HG02678 (cell line): Measurements from ENCODE around the gene BTNL2.
"Not testable (repeated sequence)": the region's sequence is repeated elsewhere in the genome, so short reads cannot be mapped to it uniquely, and the experiment has no call there.

ENCODE experiments used
- ATAC-seq: cut with Tn5 transposase; IDR thresholded peaks from one replicate; pipeline ENCODE4 v1.9.1; 2021; ENCODE audit warnings: mild to moderate bottlenecking, moderate library complexity; ENCODE audit not compliant: unreplicated experiment

BTNL2 gene

DNA sequence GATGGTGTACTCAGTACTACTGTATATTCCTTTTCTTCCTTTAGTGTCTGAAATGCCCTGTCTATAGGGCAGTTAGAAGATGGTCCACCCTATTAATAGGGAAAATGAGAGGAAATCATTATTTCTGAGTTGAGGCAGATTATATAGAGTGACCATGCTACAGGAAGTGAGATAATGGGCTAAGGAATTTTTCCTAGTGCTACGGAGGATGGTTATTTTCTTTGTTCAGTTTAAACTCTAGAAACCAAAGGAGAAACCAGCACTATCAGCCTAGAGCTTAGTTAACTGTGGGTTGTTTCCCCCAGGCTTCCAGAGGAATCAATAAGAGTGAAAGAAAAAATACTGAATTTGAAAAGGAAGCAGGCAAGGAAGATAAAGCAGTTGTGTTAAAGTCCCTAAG is 35.8 kb downstream of the BTNL2 start:
- ATAC-seq: no peak

DNA sequence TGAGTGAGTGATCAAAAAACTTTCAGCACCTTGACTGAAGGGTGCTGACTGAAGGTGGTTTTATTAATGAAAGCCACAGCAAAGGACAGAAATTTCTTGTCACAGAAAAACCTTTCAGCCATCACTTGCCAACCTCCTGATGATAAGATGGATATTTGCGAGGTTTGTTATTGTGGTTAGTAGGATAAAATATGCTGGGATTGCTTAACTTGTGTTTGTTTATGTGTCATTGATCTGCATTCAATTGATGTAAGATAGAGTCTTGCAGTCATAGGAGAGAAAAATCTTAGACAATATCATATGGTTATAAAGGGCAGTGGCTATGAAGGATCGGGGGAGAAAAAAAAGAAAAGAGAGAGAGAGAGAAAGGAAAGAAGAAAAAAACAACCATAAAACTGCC is 36.5 kb downstream of the BTNL2 start:
- no peak for ATAC-seq

DNA sequence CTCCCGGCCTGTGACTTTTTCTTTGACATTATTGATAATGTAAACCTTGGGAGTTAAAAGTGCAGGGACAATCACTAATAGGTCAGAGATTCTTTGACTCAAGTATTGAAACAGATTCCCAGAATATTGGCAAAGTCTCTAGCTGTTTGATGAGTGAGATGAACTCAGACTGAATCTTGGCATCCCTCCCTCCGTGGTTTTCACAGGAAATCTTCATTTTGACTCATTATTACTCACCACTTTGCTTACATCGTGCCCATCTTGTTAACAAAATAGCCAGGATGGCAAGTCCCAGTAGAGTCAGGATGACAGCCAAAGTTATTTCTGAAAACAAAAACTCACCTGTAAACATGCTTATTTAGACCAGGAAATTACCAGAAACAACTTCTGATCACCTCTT is 37.3 kb downstream of the BTNL2 start:
- no peak for ATAC-seq

DNA sequence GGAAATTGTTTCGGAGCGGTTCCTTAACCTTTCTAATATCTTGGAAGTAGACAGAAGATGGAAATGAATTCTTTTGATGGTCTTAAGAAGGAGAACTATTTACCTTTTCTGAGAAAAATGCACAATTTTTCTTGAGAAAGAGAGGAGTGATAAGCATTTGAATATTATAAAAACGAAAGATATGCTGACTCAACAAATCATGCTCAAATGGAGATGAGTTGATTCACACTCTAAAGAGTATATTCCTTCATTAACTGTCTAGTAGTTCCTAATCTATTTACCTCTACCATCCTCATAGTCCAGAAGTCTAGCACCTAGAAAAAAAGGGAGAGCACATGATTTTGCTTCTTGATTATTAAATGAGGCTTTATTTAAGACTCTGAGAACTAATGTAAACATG is 39.3 kb downstream of the BTNL2 start:
- no peak for ATAC-seq

DNA sequence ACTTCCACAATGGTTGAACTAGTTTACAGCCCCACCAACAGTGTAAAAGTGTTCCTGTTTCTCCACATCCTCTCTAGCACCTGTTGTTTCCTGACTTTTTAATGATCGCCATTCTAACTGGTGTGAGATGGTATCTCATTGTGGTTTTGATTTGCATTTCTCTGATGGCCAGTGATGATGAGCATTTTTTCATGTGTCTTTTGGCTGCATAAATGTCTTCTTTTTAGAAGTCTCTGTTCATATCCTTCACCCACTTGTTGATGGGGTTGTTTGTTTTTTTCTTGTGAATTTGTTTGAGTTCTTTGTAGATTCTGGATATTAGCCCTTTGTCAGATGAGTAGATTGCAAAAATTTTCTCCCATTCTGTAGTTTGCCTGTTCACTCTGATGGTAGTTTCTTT is 47.8 kb downstream of the BTNL2 start:
- not testable (repeated sequence) for ATAC-seq

DNA sequence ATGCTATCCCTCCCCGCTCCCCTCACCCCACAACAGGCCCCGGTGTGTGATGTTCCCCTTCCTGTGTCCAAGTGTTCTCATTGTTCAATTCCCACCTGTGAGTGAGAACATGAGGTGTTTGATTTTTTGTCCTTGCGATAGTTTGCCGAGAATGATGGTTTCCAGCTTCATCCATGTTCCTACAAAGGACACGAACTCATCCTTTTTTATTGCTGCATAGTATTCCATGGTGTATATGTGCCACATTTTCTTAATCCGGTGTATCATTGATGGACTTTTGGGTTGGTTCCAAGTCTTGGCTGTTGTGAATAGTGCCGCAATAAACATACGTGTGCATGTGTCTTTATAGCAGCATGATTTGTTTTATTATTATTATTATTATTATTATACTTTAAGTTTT is 48.4 kb downstream of the BTNL2 start:
- ATAC-seq: not testable (repeated sequence)

DNA sequence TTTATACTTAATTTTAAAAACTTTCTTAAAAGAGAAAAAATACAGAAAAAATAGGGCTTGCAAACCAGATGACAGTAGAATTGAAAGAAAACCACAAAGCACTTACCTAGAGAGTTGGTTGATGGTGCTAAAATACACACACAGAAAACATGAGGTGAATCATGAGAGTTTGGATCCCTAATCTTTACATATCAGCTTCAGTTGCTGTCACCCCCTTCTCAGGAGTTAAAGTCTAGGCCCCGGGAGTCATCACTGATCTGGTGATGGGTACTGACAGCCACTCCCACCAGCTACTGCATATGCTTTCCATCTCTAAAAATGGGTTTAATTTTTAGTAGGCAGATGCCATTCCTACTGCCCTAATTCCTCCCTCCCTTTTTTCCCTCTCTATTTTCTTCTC is 52.0 kb downstream of the BTNL2 start:
- ATAC-seq: no peak

DNA sequence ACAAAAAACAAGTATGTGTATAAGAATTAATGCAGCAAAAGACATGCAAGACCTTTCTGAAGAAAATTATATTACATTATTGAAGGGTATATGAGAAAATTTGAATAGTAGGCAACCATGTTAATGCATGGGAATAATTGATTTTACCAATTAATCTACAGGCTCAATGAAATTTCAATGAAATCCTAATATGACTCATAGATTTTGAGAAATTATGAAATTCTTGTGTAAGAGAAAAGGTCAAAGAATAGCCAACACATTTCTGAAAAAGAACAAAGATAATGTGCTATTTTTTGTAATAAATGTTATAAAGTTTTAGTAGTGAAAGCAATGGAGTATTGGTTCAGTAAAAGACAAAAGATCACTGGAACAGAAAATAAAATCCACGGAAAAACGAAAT is 53.6 kb downstream of the BTNL2 start:
- no peak for ATAC-seq
